ENCODE results near the gene IFITM10. TPM values are rescaled to one million over a fixed set of nuclear protein-coding genes. Genes with fewer than 3 reads are reported as not detected.

IFITM10 gene
- total RNA-seq, 3 donors from 2014 or later = 0.46 to 2.8 (median 1.9) TPM

GRCh38 chr11:1748636-1749394 is 1.6 kb downstream of the IFITM10 start:
- Histone ChIP-seq H3K9me3 (no peaks in the 10 kb centered on the region), H3K4me1 (ENCODE audit: low read depth) (no peaks in the 10 kb centered on the region), H3K36me3 (ENCODE audit: low read depth) (no peaks in the 10 kb centered on the region), H3K4me3 (no peak overlapping the region)
- TF ChIP-seq CTCF (IDR thresholded peaks at IDR 0.05) = no peak
- DNase-seq (peak in 2 of 3 donors; percentile 34 to 50), ATAC-seq (peak; percentile 13)
- intact Hi-C loops (cut with DNase I, micrococcal nuclease) = no loop called here

GRCh38 chr11:1747753-1748635 is 2.4 kb downstream of the IFITM10 start:
- no peaks in the 10 kb centered on the region for H3K36me3 ChIP-seq (ENCODE audit: low read depth)
- DNase-seq = peak in 2 of 3 donors; percentile 34 to 52
- no peak overlapping the region for H3K4me3 ChIP-seq
- no peaks in the 10 kb centered on the region for H3K4me1 ChIP-seq (ENCODE audit: low read depth)
- no peak for TF ChIP-seq CTCF (IDR thresholded peaks at IDR 0.05)
- H3K9me3 ChIP-seq = no peaks in the 10 kb centered on the region
- no peak for ATAC-seq
- intact Hi-C loops (cut with DNase I, micrococcal nuclease) = no loop called here

- TF ChIP-seq CTCF (IDR thresholded peaks at IDR 0.05) = no peak
- intact Hi-C loops (cut with DNase I, micrococcal nuclease) = no loop called here
- ATAC-seq = no peak
- peak in 1 of 3 donors; percentile 46 for DNase-seq
- Histone ChIP-seq H3K36me3 (ENCODE audit: low read depth) (no peaks in the 10 kb centered on the region), H3K9me3 (no peaks in the 10 kb centered on the region), H3K4me1 (ENCODE audit: low read depth) (no peaks in the 10 kb centered on the region), H3K4me3 (no peak overlapping the region)
Observed at GRCh38 chr11:1746956-1747752, 3.2 kb downstream of the IFITM10 start.

GRCh38 chr11:1746511-1746931 is 3.9 kb downstream of the IFITM10 start:
- no peak for ATAC-seq
- H3K36me3 ChIP-seq (ENCODE audit: low read depth) = no peaks in the 10 kb centered on the region

More at GRCh38 chr11:1746511-1746931, 3.9 kb downstream of the IFITM10 start:
- no peaks in the 10 kb centered on the region for H3K4me1 ChIP-seq (ENCODE audit: low read depth)
- peak in 2 of 3 donors; percentile 32 to 58 for DNase-seq
- TF ChIP-seq CTCF (IDR thresholded peaks at IDR 0.05) = no peak
- intact Hi-C loops (cut with DNase I, micrococcal nuclease) = no loop called here
- H3K9me3 ChIP-seq = no peaks in the 10 kb centered on the region
- H3K4me3 ChIP-seq = no peak overlapping the region
